CD4-positive, alpha-beta T cell treated with Interleukin-6 at 100 ng/mL for 8 hours (primary cell): ENCODE data around the gene HPGDS.
"Not testable (repeated sequence)": the region's sequence is repeated elsewhere in the genome, so short reads cannot be mapped to it uniquely, and the experiment has no call there.

Experiments used
- DNase-seq: peaks from one replicate; pipeline ENCODE4 v3.0.0-alpha.2; 2020; ENCODE audit warnings: mixed read lengths, low spot score

Gene HPGDS

DNA sequence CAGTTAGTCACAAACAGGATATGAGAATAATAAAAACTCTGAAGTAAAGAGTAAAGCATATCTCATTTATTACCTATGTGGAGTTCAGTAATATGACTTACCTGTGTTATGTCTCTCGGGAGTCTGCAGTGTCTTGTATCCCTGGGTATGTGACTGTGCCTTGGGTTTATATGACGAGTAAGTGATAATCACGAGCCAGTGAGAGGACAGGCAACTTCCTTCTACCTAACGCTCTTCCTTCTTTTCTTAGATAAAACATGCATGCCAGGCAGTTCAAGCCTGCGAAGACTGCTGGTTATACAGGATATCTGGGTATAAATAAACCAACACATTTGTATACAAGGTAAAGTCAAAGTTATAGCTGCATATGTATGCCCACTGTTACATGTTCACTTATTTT, at the start of gene HPGDS:
Gene HPGDS, minus strand, starts transcription at position 143 of the 400 bp plus-strand sequence. CDS start 8,207 bp downstream, outside the sequence.
- no peak for DNase-seq

DNA sequence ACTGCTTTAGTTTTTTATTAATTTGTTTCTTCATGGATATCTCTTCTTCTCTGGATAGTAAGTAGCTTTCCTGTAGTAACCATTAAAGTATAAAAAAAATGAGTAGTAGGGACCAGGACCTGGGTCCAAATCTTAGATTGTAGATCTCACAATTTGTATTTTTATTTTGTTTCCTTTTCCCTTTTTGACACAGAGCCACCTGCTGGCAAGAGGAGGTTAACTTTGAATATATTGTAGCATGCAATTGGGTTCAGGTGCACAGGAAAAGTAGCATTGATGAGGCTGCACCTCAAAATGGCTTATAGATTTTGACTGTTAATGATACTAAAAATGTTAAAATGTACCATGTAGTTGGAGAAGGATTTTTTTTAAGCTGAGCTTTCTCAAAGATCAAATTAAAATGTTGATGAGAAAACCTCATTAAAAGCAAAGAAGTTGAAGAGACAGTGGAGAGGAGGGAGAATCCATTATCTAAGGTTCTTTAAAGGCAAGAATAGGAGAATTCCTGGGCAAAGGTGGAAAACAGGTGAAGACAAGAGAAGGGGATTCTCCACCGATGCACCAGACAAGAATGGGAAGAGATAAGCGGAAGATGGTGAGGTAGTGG, 48.3 kb upstream of the HPGDS start:
- DNase-seq: no peak

DNA sequence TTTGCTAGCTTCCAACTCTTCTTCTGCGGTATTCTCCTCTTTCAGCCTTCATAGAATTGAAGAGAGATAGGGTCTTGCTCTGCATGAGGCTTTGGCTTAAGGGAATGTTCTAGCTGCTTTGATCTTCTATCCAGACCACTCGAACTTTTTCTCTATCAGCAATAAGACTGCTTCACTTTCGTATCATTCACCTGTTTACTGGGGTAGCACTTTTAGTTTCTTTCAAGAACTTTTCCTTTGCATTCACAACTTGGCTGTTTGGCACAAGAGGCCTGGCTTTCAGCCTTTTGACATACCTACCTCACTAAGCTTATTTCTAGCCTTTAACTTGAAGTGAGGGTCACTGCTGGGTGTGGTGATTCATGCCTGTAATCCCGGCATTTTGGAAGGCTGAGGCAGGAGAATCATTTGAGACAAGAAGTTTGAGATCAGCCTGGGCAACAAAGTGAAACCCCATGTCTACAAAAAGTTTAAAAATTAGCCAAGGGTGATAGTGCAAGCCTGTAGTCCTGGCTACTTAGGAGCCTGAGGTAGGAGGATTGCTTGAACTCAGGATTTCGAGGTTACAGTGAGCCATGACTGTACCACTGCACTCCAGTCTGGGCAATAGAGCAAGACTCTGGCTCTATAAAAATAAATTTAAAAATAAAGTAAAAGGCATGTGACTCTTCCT, 47.1 kb upstream of the HPGDS start:
- DNase-seq: no peak

- DNase-seq: not testable (repeated sequence)
These were observed 45.3 kb upstream of the HPGDS start for GRCh38 chr4:94387965-94388364.

DNA sequence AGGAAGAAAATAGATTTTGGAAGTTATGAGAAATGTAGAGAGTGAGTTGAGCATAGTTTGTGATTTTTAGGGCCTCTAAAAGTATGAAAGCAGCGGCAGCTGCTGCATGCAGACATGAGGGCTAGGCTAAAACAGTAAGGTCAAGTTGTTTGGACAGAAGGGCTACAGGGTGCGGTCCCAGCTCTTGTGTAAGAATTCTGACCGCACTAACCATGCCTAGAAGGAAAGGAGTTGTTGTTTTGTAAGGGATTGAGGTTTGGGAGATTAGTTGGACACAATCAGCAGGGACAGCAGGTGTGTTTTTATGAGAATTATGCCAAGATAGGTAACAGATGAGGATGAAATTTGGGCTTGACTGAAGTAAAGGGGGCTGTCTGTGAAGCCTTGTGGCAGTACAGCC, 42.8 kb upstream of the HPGDS start:
- not testable (repeated sequence) for DNase-seq

DNA sequence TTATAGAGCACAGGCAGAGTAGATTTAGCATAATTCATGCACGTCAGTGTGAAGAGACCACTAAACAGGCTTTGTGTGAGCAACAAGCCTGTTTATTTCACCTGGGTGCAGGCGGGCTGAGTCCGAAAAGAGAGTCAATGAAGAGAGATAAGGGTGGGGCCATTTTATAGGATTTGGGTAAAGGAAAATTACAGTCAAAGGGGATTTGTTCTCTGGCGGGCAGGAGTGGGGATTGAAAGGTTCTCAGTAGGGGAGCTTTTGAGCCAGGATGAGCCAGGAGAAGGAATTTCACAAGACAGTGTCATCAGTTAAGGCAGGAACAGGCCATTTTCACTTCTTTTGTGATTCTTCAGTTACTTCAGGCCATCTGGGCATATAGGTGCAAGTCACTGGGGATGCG, 40.3 kb upstream of the HPGDS start:
- not testable (repeated sequence) for DNase-seq

DNA sequence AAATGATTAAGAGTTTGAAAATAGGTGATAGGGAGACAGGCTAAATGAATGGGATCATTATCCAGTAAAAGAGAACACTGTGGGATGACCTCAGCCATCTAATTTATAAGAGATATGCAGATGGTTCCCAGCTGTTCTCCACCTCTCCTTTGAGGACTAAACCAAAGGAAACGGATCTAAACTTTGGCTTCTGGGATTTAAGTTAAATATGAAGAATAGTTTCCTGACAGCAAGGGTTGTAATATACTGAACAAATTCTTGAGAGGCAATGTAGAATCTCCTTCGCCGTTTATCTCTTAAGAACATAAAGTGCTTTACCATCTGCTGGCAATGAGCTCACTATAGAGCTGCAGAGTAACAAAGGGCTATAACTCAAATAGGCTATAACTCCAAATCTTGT, 35.4 kb upstream of the HPGDS start:
- DNase-seq: no peak

DNA sequence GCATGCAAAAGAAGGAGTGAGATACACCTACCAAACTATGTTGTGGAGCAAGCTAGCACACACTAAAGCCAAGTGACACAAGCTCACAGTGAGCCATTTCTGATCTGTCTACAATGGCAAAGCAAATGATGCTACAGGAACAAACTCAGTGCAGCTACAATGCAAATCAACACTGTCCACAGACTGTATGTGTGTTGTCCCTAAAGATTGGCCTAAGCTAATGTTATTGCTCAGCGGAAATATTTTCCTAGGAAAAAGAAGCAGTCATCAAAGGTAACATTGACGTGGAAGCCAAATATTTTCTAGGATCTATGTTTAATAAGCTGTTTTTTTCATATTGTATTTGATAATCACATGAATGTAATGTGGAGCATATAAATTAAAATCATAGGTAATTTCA, 34.7 kb upstream of the HPGDS start:
- DNase-seq: no peak

- no peak for DNase-seq
These were observed 32.7 kb upstream of the HPGDS start for GRCh38 chr4:94375364-94375763.

DNA sequence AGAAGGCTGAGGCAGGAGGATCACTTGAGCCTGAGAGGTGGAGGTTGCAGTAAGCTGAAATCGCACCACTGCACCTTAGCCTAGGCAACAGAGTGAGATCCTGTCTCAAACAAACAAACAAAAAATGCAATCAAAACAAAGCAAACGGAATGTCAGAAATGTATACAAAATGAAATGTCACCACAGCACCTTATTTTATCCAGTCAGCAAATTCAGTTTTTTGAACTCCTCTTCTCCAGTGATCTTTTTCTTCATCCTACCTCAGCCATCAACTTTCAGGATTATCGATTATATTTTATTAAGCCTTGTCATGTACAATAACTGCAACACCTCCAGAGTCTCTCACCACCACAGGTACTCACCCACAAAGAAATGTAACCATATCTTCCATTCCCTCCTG, 31.1 kb upstream of the HPGDS start:
- no peak for DNase-seq

GRCh38 chr4:94372991-94373390, 30.4 kb upstream of the HPGDS start:
- no peak for DNase-seq

DNA sequence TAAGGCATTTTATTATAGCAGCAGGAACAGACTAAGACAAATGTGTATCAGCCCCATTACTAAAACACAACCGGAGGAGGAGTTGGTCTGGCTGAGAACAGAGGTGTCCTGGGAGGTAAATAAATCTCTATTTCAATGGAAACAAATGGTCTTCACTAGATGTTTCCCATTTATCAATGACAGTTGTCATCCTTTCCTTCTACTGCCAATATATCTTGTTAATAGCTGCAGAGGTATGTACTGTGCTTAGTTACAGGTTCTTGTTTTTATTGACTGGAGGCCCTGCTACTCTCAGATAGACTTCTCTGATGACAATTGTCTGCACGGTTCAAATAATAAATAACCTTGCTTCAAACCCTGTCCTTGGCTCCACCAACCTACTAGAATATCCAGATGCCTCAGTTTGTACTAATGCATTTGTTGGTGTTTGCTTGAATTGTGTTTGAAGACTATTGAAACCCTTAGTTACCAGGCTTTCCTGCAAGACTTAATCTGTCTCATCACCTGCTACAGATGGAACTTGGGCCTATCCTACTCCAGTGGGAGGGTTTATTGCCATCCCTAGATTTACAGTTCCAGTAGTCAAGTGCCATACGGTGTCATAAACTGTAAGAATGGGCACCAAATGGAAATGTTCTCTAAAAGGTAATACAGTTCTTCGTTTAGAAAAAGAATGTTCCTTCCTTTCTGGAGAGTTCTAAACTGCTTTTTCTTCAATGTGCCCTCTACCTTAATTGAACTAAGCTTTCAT, 29.8 kb upstream of the HPGDS start:
- no peak for DNase-seq

DNA sequence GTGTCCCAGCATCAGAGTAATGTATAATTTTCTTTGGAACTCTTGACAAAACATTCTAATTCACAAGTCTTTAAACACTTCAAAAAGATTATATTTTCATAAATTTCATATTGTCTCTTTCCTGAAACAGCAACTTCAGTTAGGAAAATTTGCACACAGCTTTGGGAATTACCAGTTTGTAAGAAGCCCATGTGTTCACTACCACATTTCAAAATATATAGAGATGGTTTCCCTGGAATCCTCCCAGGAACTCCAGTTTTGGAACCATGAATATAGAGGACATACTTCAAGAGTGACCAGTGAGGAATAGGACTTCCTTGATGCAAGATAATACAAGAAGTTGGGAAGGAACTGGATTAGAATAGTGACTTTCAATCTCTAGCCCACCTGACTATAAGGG, 28.7 kb upstream of the HPGDS start:
- DNase-seq: no peak

GRCh38 chr4:94370533-94371254, 28.1 kb upstream of the HPGDS start:
- DNase-seq: no peak

GRCh38 chr4:94369046-94369445, 26.4 kb upstream of the HPGDS start:
- no peak for DNase-seq

GRCh38 chr4:94368459-94368858, 25.8 kb upstream of the HPGDS start:
- no peak for DNase-seq

- DNase-seq: no peak
These were observed 22.7 kb upstream of the HPGDS start for GRCh38 chr4:94365304-94365703.

- no peak for DNase-seq
These were observed 21.9 kb upstream of the HPGDS start for GRCh38 chr4:94364527-94364926.

DNA sequence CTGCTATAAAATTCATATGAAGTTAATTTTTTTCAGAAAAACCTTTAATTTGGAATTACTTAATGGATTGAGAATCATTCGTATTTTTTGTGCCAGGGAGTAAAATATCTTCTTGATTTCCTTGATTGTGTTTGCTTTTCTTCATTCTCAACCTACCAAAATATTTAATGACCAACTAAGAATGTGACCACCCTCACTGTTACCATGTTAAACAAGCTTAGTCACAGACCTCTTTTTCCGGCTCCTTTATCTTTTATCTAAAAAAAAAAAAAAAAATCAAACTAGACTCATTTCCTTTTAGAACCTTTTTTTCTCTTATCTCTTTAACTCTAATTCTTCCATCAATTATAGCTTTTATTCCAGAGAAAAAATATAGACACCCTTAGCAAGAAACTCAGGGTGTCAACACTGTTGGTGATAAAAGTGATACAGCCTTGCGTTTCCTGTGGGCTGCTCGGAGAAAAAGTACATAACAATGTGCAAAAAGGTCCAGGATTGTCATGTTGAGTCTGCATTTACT, 20.6 kb upstream of the HPGDS start:
- no peak for DNase-seq

- no peak for DNase-seq
These were observed 17.2 kb upstream of the HPGDS start for GRCh38 chr4:94359838-94360237.

GRCh38 chr4:94359221-94359620, 16.6 kb upstream of the HPGDS start:
- DNase-seq: no peak

GRCh38 chr4:94358101-94358500, 15.5 kb upstream of the HPGDS start:
- no peak for DNase-seq
